HG03139 (cell line): ENCODE results near the gene ZSCAN22.

ENCODE experiments used
- ATAC-seq: cut with Tn5 transposase; IDR thresholded peaks from one replicate; pipeline ENCODE4 v1.9.1; 2021; ENCODE audit not compliant: unreplicated experiment

Gene ZSCAN22

DNA sequence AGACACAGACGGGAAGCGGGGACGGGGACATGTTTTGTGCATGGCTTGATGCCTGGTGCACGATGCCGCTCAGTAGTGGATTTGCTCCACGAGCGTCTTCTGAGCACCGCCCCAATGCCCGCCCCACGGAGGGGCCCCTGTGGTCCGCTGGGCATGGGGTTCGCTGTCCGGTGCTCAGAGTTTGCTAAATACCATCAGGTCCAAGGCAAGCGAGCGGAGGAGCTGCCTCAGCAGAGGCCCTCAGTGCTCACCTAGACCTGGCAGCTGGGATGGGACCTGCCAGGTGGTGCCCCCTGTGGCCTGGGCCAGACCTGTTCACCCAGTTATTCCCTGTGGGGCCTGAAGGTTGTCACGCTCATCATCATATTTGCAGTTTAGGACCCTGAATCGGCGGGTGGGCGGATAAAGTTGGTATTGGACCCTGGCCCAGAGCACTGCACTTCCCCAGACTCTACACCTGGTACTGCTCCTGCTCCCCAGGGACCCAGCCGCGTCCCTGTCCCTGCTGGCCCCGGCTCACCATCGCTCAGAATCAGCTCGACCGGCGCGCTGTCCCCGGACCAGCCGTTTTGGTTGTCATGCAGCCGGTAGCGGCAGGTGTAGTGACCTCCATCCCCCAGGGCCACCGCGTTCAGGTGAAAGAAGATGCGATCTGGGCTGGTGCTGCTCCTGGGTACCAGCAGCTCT lies 24.2 kb downstream of the ZSCAN22 start:
- ATAC-seq, result no peak

DNA sequence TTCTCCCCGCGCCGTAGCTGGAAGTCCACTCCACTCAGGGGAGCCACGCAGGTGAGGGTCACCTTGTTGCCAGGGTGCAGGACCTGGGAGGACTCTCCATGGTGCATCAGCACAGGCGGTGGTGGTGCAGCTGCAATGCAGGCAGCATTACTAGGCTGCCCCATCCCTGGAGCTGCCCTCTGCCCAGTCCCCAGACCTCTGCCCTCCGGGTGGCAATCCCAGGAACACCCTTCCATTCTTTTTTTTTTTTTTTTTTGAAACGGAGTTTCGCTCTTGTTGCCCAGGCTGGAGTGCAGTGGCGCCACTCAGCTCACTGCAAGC lies 24.7 kb downstream of the ZSCAN22 start:
- ATAC-seq, result no peak

DNA sequence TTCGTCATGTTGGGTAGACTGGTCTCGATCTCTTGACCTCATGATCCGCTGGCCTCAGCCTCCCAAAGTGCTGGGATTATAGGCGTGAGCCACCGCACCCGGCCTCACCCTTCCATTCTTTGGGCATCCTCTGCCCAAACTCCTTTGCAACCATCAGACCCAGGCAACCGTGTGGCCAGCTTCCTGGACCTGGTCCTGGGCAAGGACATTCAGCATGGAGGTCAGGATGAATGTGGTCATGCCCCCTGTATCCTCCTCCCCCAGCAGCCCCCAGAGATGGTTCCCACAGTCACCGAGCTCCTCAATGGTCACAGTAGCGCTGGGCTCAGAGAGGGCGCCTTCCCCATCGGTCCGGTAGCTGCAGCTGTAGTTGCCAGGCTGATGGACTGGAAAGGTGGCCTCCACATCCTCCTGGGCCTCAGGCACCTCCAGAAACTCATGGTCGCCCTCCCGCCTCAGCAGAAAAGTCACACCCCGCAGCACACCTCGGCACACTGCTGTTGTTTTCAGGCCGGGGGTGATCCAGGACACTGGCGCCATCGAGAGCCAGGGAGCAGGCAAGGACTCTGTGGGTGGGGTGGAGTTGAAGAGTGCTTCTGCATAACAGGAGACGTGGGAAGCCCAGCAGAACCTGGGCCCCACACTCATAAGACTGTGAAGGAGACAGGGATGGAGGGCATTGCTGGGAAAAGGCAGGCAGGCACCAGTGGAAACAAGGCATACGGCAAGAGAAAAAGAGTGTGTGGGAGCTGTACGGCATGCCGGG lies 25.4 kb downstream of the ZSCAN22 start:
- no peak for ATAC-seq

GRCh38 chr19:58352760-58353671 lies 26.2 kb downstream of the ZSCAN22 start, which contains the start of gene A1BG:
A1BG (minus strand) TSS chr19:58353492; CDS start chr19:58353437, 55 bp downstream.
- ATAC-seq, result no peak

DNA sequence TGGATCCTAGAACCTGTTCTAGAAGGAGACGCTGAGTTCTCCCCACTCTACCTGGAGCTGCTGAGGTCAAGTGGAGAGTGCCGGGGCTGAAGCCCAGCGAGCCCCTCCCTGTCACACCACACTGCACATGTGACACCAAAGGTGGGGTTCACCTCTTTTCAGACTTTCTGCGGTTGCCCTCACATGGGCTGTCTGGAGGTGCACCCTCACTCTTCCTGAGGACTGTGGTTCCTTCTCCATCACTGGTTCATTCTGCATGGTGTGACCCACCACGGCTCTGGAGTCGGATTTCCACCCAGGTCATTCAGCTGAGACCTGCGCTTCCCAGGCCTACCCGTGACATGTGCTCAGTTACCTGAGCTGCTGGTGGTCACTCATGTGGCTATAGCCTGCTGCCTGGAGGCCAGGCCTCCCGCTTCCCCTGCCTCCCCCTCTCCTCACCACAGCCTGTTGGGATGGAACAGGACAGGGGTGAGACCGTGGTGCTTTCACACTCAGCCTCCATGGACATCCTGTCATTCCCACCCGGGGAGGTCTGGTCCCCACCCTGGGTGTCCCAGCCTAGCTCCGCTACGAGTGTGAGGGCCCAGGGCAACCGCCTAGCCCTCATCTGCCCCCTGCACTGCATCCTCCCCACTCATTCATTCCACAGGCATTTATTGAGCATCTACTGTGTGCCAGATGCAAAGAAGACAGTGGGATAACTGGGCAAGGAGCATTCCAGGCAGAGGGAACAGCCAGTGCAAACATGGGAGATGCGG lies 27.1 kb downstream of the ZSCAN22 start:
- no peak for ATAC-seq

DNA sequence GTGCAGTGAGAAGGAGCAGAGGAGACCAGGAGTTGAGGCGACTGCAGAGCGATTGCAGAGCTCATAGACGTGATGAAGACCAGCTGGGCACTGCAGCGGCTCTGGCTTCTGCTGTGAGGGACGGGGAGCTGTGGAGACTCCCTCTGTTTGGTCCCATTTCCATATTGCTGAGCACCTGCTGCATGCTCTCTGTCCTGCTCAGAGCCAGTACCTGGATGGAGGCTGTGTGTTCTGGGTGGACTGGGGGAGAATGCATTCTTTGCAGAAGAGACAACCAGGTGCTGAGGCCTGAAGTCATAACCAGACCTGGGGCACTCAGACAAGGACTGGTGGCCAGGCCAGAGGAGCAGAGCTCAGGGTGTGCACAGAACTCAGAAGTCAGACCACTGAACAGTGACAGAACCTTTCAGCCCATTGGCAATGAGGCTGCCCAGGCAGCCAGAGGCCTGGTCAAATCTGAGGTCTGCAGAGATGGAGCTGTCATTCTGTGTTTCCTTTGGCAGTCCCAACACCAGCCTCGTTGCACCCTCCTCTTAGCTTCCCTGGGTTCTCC lies 27.8 kb downstream of the ZSCAN22 start:
- no peak for ATAC-seq

GRCh38 chr19:58355215-58355796 lies 28.5 kb downstream of the ZSCAN22 start:
- no peak for ATAC-seq

- ATAC-seq, result no peak
Observed at GRCh38 chr19:58355908-58356765, 29.3 kb downstream of the ZSCAN22 start.

GRCh38 chr19:58356766-58357480 lies 30.1 kb downstream of the ZSCAN22 start:
- no peak for ATAC-seq

DNA sequence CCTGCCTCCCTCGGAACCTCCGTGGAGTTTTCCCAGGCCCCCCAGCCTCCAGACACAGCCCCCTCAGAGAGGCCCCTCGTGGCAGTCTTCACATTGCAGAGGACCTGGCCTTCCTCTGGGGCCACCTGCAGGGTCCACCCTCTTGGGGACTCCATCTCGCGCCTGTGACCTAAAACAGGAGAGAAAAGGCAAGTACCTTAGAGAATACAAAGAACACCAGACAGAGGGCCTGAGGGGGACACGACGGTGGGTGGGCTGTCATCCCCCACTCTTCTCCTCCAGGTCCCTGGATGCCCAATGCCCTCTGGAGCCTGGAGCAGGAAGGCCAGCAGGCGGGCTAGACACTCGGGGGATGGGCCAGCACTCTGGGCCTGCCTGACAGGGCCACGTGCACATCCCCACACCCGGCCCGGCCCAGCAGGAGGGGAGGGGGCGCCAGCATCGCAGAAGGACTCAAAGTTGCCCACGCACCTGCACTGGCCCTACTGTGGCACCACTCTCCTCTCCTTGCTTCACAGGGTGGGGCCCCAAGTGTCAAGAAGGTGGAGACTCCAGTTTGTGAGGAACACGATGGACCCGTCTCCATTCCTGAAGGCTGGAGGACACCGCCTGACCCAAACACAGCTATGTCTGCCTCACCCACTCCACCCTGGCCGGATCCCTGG lies 30.8 kb downstream of the ZSCAN22 start:
- no peak for ATAC-seq

GRCh38 chr19:58361900-58362271 lies 35.1 kb downstream of the ZSCAN22 start:
- ATAC-seq, result peak; percentile 12

- peak; percentile 74 for ATAC-seq
Observed at GRCh38 chr19:58362272-58362994, 35.6 kb downstream of the ZSCAN22 start, which contains the start of gene ZNF497. ZNF497 (minus strand) TSS chr19:58362751; CDS start chr19:58357635, 5,116 bp downstream.

GRCh38 chr19:58364146-58364545 lies 37.4 kb downstream of the ZSCAN22 start:
- ATAC-seq, result no peak

- no peak for ATAC-seq
Observed at GRCh38 chr19:58366585-58367430, 40.0 kb downstream of the ZSCAN22 start.

DNA sequence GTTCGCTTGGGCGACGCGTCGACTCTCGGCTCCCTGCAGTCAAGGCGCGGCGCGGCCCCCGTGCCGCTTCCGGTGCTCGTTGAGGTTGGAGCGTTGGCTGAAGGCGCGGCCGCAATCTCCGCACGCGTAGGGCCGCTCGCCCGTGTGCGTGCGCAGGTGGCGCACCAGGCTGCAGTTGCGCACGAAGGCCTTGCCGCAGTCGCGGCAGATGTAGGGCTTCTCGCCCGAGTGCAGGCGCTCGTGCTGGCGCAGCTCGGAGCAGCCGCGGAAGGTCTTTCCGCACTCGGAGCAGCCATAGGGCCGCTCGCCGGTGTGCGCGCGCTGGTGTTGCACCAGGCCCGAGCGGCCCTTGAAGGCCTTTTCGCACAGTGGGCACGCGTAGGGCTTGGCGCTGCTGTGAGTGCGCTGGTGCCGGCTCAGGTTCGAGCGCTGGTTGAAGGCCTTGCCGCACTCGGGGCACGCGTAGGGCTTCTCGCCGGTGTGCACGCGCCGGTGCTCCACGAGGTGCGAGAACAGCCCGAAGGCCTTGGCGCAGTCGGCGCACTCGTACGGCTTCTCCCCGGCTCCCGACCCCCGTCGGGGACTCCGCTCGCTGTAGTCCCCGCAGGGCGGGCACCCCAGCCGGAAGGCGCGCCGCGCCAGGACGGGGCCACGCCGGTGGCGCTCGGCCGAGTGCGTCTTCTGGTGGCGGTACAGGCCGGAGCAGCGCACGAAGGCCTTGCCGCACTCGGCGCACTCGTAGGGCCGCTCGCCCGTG lies 41.1 kb downstream of the ZSCAN22 start:
- no peak for ATAC-seq
